ENCODE results near the gene ADGRF3. TPM values are rescaled to one million over a fixed set of nuclear protein-coding genes. Genes with fewer than 3 reads are reported as not detected.

The ADGRF3 gene
- total and polyA plus RNA-seq, 2 of the 13 experiments (the other 11 are each of a cell fraction or from before 2014, with no cell fraction given), result 0.40 to 1.5 TPM

DNA sequence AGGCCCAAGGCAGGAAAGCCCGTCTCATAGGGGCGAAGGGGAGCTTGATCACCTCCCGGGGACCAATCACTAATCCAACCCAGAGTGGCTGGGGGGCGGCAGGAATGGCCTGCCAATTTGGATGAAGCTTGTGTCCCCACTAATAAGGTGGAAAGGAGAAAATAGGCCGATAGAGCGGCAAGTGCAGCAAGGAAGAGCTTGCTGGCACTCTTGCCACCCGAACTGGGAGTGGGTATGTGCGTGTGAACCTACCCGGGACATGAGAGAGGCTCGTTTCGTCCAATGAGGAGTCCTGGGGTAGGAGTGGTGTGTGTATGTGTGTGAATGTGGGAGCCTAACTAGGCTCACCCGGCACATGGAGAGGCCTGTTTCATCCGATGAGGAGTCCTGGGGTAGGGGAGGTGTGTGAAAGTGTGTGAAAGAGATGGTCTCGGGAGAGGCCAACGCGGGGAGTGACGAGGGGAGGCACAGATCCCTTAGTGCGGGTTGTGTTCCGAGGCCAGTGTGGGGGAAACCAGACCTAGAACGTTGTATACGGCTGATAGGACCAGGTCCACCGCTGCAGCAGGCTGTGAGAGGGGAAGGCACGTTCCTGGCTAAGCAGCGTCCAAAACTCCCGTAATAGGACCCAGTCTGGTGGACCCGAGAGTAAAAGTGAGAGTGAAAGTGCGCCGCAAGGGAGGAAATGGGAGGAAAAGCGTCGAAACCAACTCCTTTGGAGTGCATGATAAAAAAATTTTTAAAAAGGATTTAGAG lies 47.8 kb downstream of the ADGRF3 start (continued):
- TF ChIP-seq, protein P1, sequence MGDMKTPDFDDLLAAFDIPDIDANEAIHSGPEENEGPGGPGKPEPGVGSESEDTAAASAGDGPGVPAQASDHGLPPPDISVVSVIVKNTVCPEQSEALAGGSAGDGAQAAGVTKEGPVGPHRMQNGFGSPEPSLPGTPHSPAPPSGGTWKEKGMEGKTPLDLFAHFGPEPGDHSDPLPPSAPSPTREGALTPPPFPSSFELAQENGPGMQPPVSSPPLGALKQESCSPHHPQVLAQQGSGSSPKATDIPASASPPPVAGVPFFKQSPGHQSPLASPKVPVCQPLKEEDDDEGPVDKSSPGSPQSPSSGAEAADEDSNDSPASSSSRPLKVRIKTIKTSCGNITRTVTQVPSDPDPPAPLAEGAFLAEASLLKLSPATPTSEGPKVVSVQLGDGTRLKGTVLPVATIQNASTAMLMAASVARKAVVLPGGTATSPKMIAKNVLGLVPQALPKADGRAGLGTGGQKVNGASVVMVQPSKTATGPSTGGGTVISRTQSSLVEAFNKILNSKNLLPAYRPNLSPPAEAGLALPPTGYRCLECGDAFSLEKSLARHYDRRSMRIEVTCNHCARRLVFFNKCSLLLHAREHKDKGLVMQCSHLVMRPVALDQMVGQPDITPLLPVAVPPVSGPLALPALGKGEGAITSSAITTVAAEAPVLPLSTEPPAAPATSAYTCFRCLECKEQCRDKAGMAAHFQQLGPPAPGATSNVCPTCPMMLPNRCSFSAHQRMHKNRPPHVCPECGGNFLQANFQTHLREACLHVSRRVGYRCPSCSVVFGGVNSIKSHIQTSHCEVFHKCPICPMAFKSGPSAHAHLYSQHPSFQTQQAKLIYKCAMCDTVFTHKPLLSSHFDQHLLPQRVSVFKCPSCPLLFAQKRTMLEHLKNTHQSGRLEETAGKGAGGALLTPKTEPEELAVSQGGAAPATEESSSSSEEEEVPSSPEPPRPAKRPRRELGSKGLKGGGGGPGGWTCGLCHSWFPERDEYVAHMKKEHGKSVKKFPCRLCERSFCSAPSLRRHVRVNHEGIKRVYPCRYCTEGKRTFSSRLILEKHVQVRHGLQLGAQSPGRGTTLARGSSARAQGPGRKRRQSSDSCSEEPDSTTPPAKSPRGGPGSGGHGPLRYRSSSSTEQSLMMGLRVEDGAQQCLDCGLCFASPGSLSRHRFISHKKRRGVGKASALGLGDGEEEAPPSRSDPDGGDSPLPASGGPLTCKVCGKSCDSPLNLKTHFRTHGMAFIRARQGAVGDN (CRISPR knock-in tag; IDR thresholded peaks at IDR 0.05), result peak; percentile 82
- TF ChIP-seq KDM2A (CRISPR knock-in tag; IDR thresholded peaks at IDR 0.05; ENCODE audit: borderline replicate concordance, low read depth), result peak; percentile 53; the same call in 1 of the 2 replicates
- TF ChIP-seq SRSF1 (optimal IDR thresholded peaks at IDR 0.05; ENCODE audit: low read depth, low read length), result no peak
- TF ChIP-seq ZFY (CRISPR knock-in tag; IDR thresholded peaks at IDR 0.05), result peak; percentile 32; the same call in 1 of the 2 replicates
- TF ChIP-seq MEF2D (CRISPR knock-in tag; IDR thresholded peaks at IDR 0.05), result no peak
- TF ChIP-seq, protein P2, sequence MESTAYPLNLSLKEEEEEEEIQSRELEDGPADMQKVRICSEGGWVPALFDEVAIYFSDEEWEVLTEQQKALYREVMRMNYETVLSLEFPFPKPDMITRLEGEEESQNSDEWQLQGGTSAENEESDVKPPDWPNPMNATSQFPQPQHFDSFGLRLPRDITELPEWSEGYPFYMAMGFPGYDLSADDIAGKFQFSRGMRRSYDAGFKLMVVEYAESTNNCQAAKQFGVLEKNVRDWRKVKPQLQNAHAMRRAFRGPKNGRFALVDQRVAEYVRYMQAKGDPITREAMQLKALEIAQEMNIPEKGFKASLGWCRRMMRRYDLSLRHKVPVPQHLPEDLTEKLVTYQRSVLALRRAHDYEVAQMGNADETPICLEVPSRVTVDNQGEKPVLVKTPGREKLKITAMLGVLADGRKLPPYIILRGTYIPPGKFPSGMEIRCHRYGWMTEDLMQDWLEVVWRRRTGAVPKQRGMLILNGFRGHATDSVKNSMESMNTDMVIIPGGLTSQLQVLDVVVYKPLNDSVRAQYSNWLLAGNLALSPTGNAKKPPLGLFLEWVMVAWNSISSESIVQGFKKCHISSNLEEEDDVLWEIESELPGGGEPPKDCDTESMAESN (CRISPR knock-in tag; conservative IDR thresholded peaks at IDR 0.05), result no peak
- TF ChIP-seq, protein P3, sequence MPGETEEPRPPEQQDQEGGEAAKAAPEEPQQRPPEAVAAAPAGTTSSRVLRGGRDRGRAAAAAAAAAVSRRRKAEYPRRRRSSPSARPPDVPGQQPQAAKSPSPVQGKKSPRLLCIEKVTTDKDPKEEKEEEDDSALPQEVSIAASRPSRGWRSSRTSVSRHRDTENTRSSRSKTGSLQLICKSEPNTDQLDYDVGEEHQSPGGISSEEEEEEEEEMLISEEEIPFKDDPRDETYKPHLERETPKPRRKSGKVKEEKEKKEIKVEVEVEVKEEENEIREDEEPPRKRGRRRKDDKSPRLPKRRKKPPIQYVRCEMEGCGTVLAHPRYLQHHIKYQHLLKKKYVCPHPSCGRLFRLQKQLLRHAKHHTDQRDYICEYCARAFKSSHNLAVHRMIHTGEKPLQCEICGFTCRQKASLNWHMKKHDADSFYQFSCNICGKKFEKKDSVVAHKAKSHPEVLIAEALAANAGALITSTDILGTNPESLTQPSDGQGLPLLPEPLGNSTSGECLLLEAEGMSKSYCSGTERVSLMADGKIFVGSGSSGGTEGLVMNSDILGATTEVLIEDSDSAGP (CRISPR knock-in tag; IDR thresholded peaks at IDR 0.05; ENCODE audit: borderline replicate concordance), result peak; percentile 74; the same call in 1 of the 2 replicates
- no peak for TF ChIP-seq ZNF24 (IDR thresholded peaks at IDR 0.05)
- TF ChIP-seq, protein P4, sequence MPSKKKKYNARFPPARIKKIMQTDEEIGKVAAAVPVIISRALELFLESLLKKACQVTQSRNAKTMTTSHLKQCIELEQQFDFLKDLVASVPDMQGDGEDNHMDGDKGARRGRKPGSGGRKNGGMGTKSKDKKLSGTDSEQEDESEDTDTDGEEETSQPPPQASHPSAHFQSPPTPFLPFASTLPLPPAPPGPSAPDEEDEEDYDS (CRISPR knock-in tag; IDR thresholded peaks at IDR 0.05), result no peak
- TF ChIP-seq, protein P5, sequence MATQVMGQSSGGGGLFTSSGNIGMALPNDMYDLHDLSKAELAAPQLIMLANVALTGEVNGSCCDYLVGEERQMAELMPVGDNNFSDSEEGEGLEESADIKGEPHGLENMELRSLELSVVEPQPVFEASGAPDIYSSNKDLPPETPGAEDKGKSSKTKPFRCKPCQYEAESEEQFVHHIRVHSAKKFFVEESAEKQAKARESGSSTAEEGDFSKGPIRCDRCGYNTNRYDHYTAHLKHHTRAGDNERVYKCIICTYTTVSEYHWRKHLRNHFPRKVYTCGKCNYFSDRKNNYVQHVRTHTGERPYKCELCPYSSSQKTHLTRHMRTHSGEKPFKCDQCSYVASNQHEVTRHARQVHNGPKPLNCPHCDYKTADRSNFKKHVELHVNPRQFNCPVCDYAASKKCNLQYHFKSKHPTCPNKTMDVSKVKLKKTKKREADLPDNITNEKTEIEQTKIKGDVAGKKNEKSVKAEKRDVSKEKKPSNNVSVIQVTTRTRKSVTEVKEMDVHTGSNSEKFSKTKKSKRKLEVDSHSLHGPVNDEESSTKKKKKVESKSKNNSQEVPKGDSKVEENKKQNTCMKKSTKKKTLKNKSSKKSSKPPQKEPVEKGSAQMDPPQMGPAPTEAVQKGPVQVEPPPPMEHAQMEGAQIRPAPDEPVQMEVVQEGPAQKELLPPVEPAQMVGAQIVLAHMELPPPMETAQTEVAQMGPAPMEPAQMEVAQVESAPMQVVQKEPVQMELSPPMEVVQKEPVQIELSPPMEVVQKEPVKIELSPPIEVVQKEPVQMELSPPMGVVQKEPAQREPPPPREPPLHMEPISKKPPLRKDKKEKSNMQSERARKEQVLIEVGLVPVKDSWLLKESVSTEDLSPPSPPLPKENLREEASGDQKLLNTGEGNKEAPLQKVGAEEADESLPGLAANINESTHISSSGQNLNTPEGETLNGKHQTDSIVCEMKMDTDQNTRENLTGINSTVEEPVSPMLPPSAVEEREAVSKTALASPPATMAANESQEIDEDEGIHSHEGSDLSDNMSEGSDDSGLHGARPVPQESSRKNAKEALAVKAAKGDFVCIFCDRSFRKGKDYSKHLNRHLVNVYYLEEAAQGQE (IDR thresholded peaks at IDR 0.05; ENCODE audit: borderline replicate concordance in 1 of 2, low read depth in 1 of 2, low read length in 2 of 2), result no peak
- TF ChIP-seq, protein P6, sequence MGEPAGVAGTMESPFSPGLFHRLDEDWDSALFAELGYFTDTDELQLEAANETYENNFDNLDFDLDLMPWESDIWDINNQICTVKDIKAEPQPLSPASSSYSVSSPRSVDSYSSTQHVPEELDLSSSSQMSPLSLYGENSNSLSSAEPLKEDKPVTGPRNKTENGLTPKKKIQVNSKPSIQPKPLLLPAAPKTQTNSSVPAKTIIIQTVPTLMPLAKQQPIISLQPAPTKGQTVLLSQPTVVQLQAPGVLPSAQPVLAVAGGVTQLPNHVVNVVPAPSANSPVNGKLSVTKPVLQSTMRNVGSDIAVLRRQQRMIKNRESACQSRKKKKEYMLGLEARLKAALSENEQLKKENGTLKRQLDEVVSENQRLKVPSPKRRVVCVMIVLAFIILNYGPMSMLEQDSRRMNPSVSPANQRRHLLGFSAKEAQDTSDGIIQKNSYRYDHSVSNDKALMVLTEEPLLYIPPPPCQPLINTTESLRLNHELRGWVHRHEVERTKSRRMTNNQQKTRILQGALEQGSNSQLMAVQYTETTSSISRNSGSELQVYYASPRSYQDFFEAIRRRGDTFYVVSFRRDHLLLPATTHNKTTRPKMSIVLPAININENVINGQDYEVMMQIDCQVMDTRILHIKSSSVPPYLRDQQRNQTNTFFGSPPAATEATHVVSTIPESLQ (CRISPR knock-in tag; conservative IDR thresholded peaks at IDR 0.05), result no peak
- 0 out of 2 replicates have a peak, but pooled peaks have one; percentile 41 for TF ChIP-seq BRD4 (CRISPR knock-in tag; IDR thresholded peaks at IDR 0.05)
